HG03558 (cell line): ENCODE results near the gene CFAP54.
"Not testable (repeated sequence)": the region's sequence is repeated elsewhere in the genome, so short reads cannot be mapped to it uniquely, and the experiment has no call there.

Source experiments
- ATAC-seq: cut with Tn5 transposase; IDR thresholded peaks from one replicate; pipeline ENCODE4 v1.9.1; 2021; ENCODE audit warnings: moderate number of reproducible peaks; ENCODE audit not compliant: unreplicated experiment; ENCODE audit errors: extremely low read depth

CFAP54 gene

GRCh38 chr12:96473394-96474093 lies 15.8 kb upstream of the CFAP54 start:
- no peak for ATAC-seq

- ATAC-seq: no peak
These were observed 15.2 kb upstream of the CFAP54 start for GRCh38 chr12:96474206-96474605.

- no peak for ATAC-seq
These were observed 11.4 kb upstream of the CFAP54 start for GRCh38 chr12:96478011-96478410.

GRCh38 chr12:96482086-96482485 lies 7.3 kb upstream of the CFAP54 start:
- no peak for ATAC-seq

- no peak for ATAC-seq
These were observed 6.3 kb upstream of the CFAP54 start for GRCh38 chr12:96483116-96483515.

GRCh38 chr12:96486751-96487613 lies 2.4 kb upstream of the CFAP54 start:
- ATAC-seq: no peak

- no peak for ATAC-seq
These were observed 1.7 kb upstream of the CFAP54 start for GRCh38 chr12:96487634-96488033.

GRCh38 chr12:96493106-96493505 lies 3.7 kb downstream of the CFAP54 start:
- ATAC-seq: no peak

GRCh38 chr12:96494154-96494553 lies 4.8 kb downstream of the CFAP54 start:
- ATAC-seq: not testable (repeated sequence)

- ATAC-seq: no peak
These were observed 5.8 kb downstream of the CFAP54 start for GRCh38 chr12:96495155-96495554.

GRCh38 chr12:96495841-96496545 lies 6.6 kb downstream of the CFAP54 start:
- ATAC-seq: no peak

- no peak for ATAC-seq
These were observed 7.6 kb downstream of the CFAP54 start for GRCh38 chr12:96496944-96497343.

- ATAC-seq: no peak
These were observed 8.5 kb downstream of the CFAP54 start for GRCh38 chr12:96497855-96498254.

- no peak for ATAC-seq
These were observed 11.3 kb downstream of the CFAP54 start for GRCh38 chr12:96500693-96501092.

GRCh38 chr12:96501133-96501761 lies 11.9 kb downstream of the CFAP54 start:
- no peak for ATAC-seq

- ATAC-seq: no peak
These were observed 12.5 kb downstream of the CFAP54 start for GRCh38 chr12:96501908-96502307.

GRCh38 chr12:96502477-96502876 lies 13.1 kb downstream of the CFAP54 start:
- peak; percentile 49 for ATAC-seq

- no peak for ATAC-seq
These were observed 13.7 kb downstream of the CFAP54 start for GRCh38 chr12:96502949-96503532.

- ATAC-seq: no peak
These were observed 14.6 kb downstream of the CFAP54 start for GRCh38 chr12:96503976-96504375.

- ATAC-seq: no peak
These were observed 17.4 kb downstream of the CFAP54 start for GRCh38 chr12:96506776-96507175.
